Trophoblast cell (in vitro differentiated cells and primary cell): ENCODE results near the gene SMYD3.

Experiments
- DNase-seq, 2 donors: peaks; one replicate each; pipeline ENCODE4 v3.0.0-alpha.2; 2016
- H2AFZ ChIP-seq: 2 replicates; pipeline ENCODE4 v1.6.1; 2013; ENCODE audit warnings: low read length, moderate library complexity, mild to moderate bottlenecking; ENCODE audit not compliant: insufficient read depth, poor library complexity
- H2AK5ac ChIP-seq: 2 replicates; pipeline ENCODE4 v1.6.1; 2013; ENCODE audit warnings: mild to moderate bottlenecking, low read length
- H2BK120ac ChIP-seq: 2 replicates; pipeline ENCODE4 v1.6.1; 2013; ENCODE audit warnings: low read length, mild to moderate bottlenecking, moderate library complexity; ENCODE audit not compliant: insufficient read depth, poor library complexity
- H2BK12ac ChIP-seq: 2 replicates; pipeline ENCODE4 v1.6.1; 2013; ENCODE audit warnings: mild to moderate bottlenecking, low read length, moderate library complexity
- H2BK5ac ChIP-seq: 2 replicates; pipeline ENCODE4 v1.6.1; 2013; ENCODE audit warnings: low read length, low read depth, moderate library complexity, mild to moderate bottlenecking; ENCODE audit not compliant: poor library complexity
- H3K14ac ChIP-seq: 2 replicates; pipeline ENCODE4 v1.6.1; 2013; ENCODE audit warnings: mild to moderate bottlenecking, low read length
- H3K18ac ChIP-seq: 2 replicates; pipeline ENCODE4 v1.6.1; 2013; ENCODE audit warnings: mild to moderate bottlenecking, low read length
- H3K23ac ChIP-seq: 2 replicates; pipeline ENCODE4 v1.6.1; 2013; ENCODE audit warnings: low read length
- H3K27ac ChIP-seq: 2 replicates; pipeline ENCODE4 v1.5.1; 2013; ENCODE audit warnings: low read depth, mild to moderate bottlenecking, inconsistent platforms, low read length, moderate library complexity
- H3K27me3 ChIP-seq: 2 replicates; pipeline ENCODE4 v1.6.1; 2013; ENCODE audit warnings: inconsistent platforms, mild to moderate bottlenecking, low read length, moderate library complexity; ENCODE audit not compliant: insufficient read depth
- H3K36me3 ChIP-seq, 2 experiments: 1 replicate in 1 of 2; 2 replicates in 1 of 2; pipeline ENCODE4 v1.6.1; 2013; ENCODE audit warnings: low read length in 2 of 2, mild to moderate bottlenecking in 2 of 2, moderate library complexity in 1 of 2; ENCODE audit not compliant: insufficient read depth in 2 of 2, control insufficient read depth in 1 of 2
- H3K4ac ChIP-seq: 2 replicates; pipeline ENCODE4 v1.6.1; 2013; ENCODE audit warnings: low read depth, mild to moderate bottlenecking, low read length, moderate library complexity
- H3K4me1 ChIP-seq, 2 experiments: 1 replicate in 1 of 2; 2 replicates in 1 of 2; pipeline ENCODE4 v1.6.1; 2013; ENCODE audit warnings: low read length in 2 of 2, mild to moderate bottlenecking in 2 of 2, moderate library complexity in 1 of 2; ENCODE audit not compliant: insufficient read depth in 2 of 2, control insufficient read depth in 1 of 2
- H3K4me2 ChIP-seq: 2 replicates; pipeline ENCODE4 v1.6.1; 2013; ENCODE audit warnings: inconsistent platforms, mild to moderate bottlenecking, low read length, moderate library complexity
- H3K4me3 ChIP-seq: 2 replicates; pipeline ENCODE4 v1.5.1; 2013; ENCODE audit warnings: mild to moderate bottlenecking, low read depth, low read length, inconsistent platforms
- H3K79me1 ChIP-seq: one replicate; pipeline ENCODE4 v1.6.1; 2013; ENCODE audit warnings: low read length
- H3K79me2 ChIP-seq: 2 replicates; pipeline ENCODE4 v1.6.1; 2013; ENCODE audit warnings: low read length, mild to moderate bottlenecking; ENCODE audit not compliant: control insufficient read depth, insufficient read depth, poor library complexity
- H3K9ac ChIP-seq: 2 replicates; pipeline ENCODE4 v1.6.1; 2013; ENCODE audit warnings: mild to moderate bottlenecking, low read length
- H3K9me3 ChIP-seq: 2 replicates; pipeline ENCODE4 v1.6.1; 2013; ENCODE audit warnings: low read depth, mild to moderate bottlenecking, control low read depth, inconsistent platforms, low read length; ENCODE audit not compliant: insufficient read depth
- H4K12ac ChIP-seq: 2 replicates; pipeline ENCODE4 v1.6.1; 2013; ENCODE audit warnings: low read depth, mild to moderate bottlenecking, low read length, moderate library complexity
- H4K8ac ChIP-seq: 2 replicates; pipeline ENCODE4 v1.6.1; 2013; ENCODE audit warnings: low read depth, mild to moderate bottlenecking, low read length, moderate library complexity
- H4K91ac ChIP-seq: one replicate; pipeline ENCODE4 v1.6.1; 2013; ENCODE audit warnings: low read depth, mild to moderate bottlenecking, low read length, moderate library complexity
- WGBS: extraction: QIAGEN DNeasy Blood & Tissue Kit; methylation state at CpG from one replicate; pipeline ENCODE4 v1.1.7; 2013; ENCODE audit warnings: missing lambda C conversion rate; ENCODE audit not compliant: insufficient read length, insufficient coverage; ENCODE audit errors: extremely low coverage; 5-methylcytosine and 5-hydroxymethylcytosine counted together

The SMYD3 gene

GRCh38 chr1:245960171-245960570, 546.9 kb downstream of the SMYD3 start:
- DNase-seq, result no peak
- H3K4me2 ChIP-seq, result no peak overlapping the region
- WGBS, result no CpG with 5 or more reads among the region's 4 CpGs
- H2BK120ac ChIP-seq, result no peak overlapping the region
- H2AFZ ChIP-seq, result no peak overlapping the region
- H3K14ac ChIP-seq, result no peak overlapping the region
- H3K23ac ChIP-seq, result no peak overlapping the region
- no peaks in the 10 kb centered on the region for H3K36me3 ChIP-seq
- H2BK5ac ChIP-seq, result no peak overlapping the region
- no peak overlapping the region for H3K4ac ChIP-seq
- no peaks in the 10 kb centered on the region for H3K9me3 ChIP-seq
- no peaks in the 10 kb centered on the region for H3K79me1 ChIP-seq
- H3K79me2 ChIP-seq, result no peaks in the 10 kb centered on the region
- H3K4me3 ChIP-seq, result no peak overlapping the region
- H3K27ac ChIP-seq, result no peak overlapping the region
- H3K9ac ChIP-seq, result no peak overlapping the region
- H3K18ac ChIP-seq, result no peak overlapping the region
- H4K91ac ChIP-seq, result no peak overlapping the region
- H3K4me1 ChIP-seq, result no peaks in the 10 kb centered on the region
- H4K12ac ChIP-seq, result no peak overlapping the region
- H4K8ac ChIP-seq, result no peak overlapping the region
- H2AK5ac ChIP-seq, result no peak overlapping the region
- no peaks in the 10 kb centered on the region for H3K27me3 ChIP-seq
- no peak overlapping the region for H2BK12ac ChIP-seq

GRCh38 chr1:245958016-245958415, 549.1 kb downstream of the SMYD3 start:
- no peak overlapping the region for H2BK5ac ChIP-seq
- no peak overlapping the region for H3K4ac ChIP-seq
- H3K4me1 ChIP-seq, result peaks cover 0 to 2% of the 10 kb centered on the region in 2 experiments
- H2BK12ac ChIP-seq, result no peak overlapping the region
- no peak overlapping the region for H2BK120ac ChIP-seq
- H3K36me3 ChIP-seq, result no peaks in the 10 kb centered on the region
- H4K12ac ChIP-seq, result no peak overlapping the region
- no peak overlapping the region for H2AK5ac ChIP-seq
- no peak overlapping the region for H3K9ac ChIP-seq
- no peak overlapping the region for H3K27ac ChIP-seq
- no peak overlapping the region for H3K4me3 ChIP-seq
- WGBS, result no CpG with 5 or more reads among the region's 6 CpGs
- no peak overlapping the region for H2AFZ ChIP-seq
- no peaks in the 10 kb centered on the region for H3K9me3 ChIP-seq
- H3K79me2 ChIP-seq, result no peaks in the 10 kb centered on the region
- H3K18ac ChIP-seq, result no peak overlapping the region
- no peak overlapping the region for H3K4me2 ChIP-seq
- no peak overlapping the region for H3K23ac ChIP-seq
- H4K91ac ChIP-seq, result no peak overlapping the region
- H3K27me3 ChIP-seq, result no peaks in the 10 kb centered on the region
- H4K8ac ChIP-seq, result no peak overlapping the region
- no peak for DNase-seq
- H3K14ac ChIP-seq, result no peak overlapping the region
- no peaks in the 10 kb centered on the region for H3K79me1 ChIP-seq

- Histone ChIP-seq H3K27me3 (no peaks in the 10 kb centered on the region), H4K91ac (no peak overlapping the region), H3K18ac (no peak overlapping the region), H2BK120ac (no peak overlapping the region), H2BK12ac (no peak overlapping the region), H4K12ac (no peak overlapping the region), H3K79me1 (no peaks in the 10 kb centered on the region), H3K27ac (no peak overlapping the region), H3K4me3 (no peak overlapping the region), H3K79me2 (no peaks in the 10 kb centered on the region), H3K4ac (no peak overlapping the region), H2AK5ac (no peak overlapping the region), H3K4me2 (no peak overlapping the region), H3K9ac (no peak overlapping the region), H3K9me3 (no peaks in the 10 kb centered on the region), H4K8ac (no peak overlapping the region), H3K23ac (no peak overlapping the region), H2BK5ac (no peak overlapping the region), H2AFZ (no peak overlapping the region), H3K4me1 (peaks cover 0 to 2% of the 10 kb centered on the region in 2 experiments), H3K36me3 (no peaks in the 10 kb centered on the region), H3K14ac (no peak overlapping the region)
- WGBS, result no CpG with 5 or more reads among the region's 7 CpGs
- no peak for DNase-seq
Observed at GRCh38 chr1:245957427-245957826, 549.7 kb downstream of the SMYD3 start.

GRCh38 chr1:245956225-245956624, 550.9 kb downstream of the SMYD3 start:
- Histone ChIP-seq H3K79me1 (no peaks in the 10 kb centered on the region), H2BK12ac (no peak overlapping the region), H4K8ac (no peak overlapping the region), H2AK5ac (no peak overlapping the region), H4K91ac (no peak overlapping the region), H3K23ac (no peak overlapping the region), H4K12ac (no peak overlapping the region), H3K4me1 (peaks cover 0 to 2% of the 10 kb centered on the region in 2 experiments), H3K9me3 (no peaks in the 10 kb centered on the region), H2AFZ (no peak overlapping the region), H3K36me3 (no peaks in the 10 kb centered on the region), H3K4ac (no peak overlapping the region), H2BK5ac (no peak overlapping the region), H3K79me2 (no peaks in the 10 kb centered on the region), H2BK120ac (no peak overlapping the region), H3K9ac (no peak overlapping the region), H3K27me3 (no peaks in the 10 kb centered on the region), H3K4me2 (no peak overlapping the region), H3K4me3 (no peak overlapping the region), H3K27ac (no peak overlapping the region), H3K14ac (no peak overlapping the region), H3K18ac (no peak overlapping the region)
- no CpG with 5 or more reads among the region's 4 CpGs for WGBS
- DNase-seq, result no peak
